ENCODE measurements around the gene UGT1A6.
"Not testable (repeated sequence)": the region's sequence is repeated elsewhere in the genome, so short reads cannot be mapped to it uniquely, and the experiment has no call there.

The UGT1A6 gene

DNA sequence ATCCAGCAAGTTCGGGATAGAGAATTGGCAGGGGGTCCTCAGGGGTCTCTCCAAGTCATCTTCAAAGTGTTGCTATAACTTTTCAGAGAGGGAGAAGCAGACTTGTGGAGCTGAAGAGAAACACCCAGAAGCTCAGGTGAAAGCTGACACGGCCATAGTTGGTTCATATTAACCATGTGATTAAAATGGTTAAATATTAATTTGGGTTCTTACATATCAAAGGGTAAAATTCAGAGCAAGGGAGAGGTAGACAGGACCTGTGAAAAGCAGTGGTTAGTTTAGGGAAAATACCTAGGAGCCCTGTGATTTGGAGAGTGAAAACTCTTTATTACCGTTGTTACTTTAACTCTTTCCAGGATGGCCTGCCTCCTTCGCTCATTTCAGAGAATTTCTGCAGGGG is at the start of gene UGT1A6:
UGT1A6 (plus strand) TSS at position 243 of the 400 bp plus-strand sequence; CDS start at position 358, 115 bp downstream.
- DNase-seq (ENCODE audit: low read depth in 3 of 3, low spot score in 1 of 3) = no peak

DNA sequence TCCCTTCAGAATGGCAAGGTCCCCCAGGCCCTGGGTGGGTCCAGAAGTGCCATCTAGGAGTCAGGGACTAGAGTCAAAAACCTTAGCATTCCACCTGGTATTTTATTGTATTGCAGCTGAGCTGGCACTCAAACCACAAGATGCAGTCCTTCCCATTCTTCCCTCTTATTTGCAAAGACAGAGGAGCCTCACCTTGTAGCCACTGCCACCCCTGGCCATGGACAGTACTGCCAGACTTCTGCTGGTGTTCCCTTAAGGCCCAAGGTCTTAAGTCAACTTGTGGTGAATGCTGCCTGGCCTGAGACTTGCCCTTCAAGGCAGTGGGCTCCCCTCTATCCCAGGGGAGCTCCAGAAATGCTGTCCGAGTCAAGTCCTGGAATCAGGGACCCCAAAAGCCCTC is 49.6 kb upstream of the UGT1A6 start:
- DNase-seq (ENCODE audit: low read depth in 3 of 3, low spot score in 1 of 3) = no peak

DNA sequence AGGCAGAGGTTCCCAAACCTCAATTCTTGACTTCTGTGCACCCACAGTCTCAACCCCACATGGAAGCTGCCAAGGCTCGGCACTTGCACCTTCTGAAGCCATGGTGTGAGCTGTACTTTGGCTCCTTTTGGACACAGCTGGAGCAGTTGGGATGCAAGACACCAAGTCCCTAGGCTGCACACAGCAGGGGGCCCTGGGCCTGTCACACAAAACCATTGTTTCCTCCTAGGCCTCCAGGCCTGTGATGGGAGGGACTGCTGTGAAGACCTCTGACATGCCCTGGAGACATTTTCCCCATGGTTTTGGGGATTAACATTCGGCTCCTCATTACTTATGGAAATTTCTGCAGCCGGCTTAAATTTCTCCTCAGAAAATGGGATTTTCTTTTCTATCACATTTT is 46.7 kb upstream of the UGT1A6 start:
- DNase-seq (ENCODE audit: low read depth in 3 of 3, low spot score in 1 of 3) = not testable (repeated sequence)

GRCh38 chr2:233650981-233651380 is 41.7 kb upstream of the UGT1A6 start:
- no peak for DNase-seq (ENCODE audit: low read depth in 3 of 3, low spot score in 1 of 3)

DNA sequence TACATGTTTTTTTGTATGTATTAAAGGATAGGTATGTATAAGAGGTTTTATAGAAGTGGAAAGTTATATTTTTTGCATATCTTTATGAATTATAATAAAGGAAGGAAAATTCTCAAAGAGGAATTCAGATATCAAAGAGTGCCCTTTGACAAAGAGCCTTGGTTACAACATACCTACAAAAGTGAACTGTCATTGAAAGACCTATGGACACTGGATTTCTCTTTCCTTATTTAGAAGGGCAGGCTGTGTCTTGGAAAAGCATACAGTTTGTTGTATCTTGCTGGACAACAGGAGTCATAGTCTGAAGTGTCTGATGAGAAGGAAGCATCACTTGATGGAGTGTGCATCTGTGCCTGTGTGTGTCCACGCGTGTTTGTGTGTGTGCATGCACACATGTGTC is 41.3 kb upstream of the UGT1A6 start:
- no peak for DNase-seq (ENCODE audit: low read depth in 3 of 3, low spot score in 1 of 3)

GRCh38 chr2:233654501-233654900 is 38.2 kb upstream of the UGT1A6 start:
- DNase-seq (ENCODE audit: low read depth in 3 of 3, low spot score in 1 of 3) = no peak

GRCh38 chr2:233655043-233655442 is 37.6 kb upstream of the UGT1A6 start:
- no peak for DNase-seq (ENCODE audit: low read depth in 3 of 3, low spot score in 1 of 3)

GRCh38 chr2:233655943-233656342 is 36.7 kb upstream of the UGT1A6 start:
- not testable (repeated sequence) for DNase-seq (ENCODE audit: low read depth in 3 of 3, low spot score in 1 of 3)

DNA sequence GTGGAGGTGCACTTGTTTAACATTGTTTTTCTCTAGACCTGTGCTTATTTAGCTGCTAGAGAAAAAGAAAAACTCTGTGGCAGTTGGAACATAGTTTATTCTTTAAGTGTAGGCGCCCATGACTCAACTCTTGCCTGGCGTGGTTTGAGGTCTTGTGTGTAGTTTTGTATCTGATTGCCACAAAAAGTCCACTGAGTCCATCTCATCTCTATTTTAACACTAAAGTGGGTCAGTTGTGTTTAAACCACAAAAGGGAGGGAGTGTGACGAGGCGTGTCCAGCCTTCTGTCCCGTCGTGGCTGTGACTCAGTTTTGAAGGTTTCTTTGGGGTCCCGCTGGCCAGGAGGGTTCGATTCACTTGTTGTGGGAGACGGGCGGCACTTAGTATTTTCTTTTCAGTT is 36.2 kb upstream of the UGT1A6 start:
- no peak for DNase-seq (ENCODE audit: low read depth in 3 of 3, low spot score in 1 of 3)

- no peak for DNase-seq (ENCODE audit: low read depth in 3 of 3, low spot score in 1 of 3)
Observed at GRCh38 chr2:233658610-233659009, 34.1 kb upstream of the UGT1A6 start.

DNA sequence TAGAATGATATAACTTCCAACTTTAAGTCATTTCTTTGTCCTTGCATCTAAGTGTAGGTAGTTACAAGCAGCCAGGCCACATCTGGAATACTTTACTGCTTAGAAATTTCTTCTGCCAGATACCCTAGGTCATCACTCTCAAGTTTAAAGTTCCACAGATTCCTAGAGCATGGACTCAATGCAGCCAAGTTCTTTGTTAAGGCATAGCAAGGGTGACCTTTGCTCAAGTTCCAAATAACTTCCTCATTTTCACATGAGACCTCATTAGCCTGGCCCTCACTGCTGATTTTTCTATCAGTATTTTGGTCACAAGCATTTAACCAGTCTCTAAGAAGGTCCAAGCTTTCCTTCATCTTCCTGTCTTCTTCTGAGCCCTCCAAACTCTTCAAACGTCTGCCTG is 28.8 kb upstream of the UGT1A6 start:
- DNase-seq (ENCODE audit: low read depth in 3 of 3, low spot score in 1 of 3) = no peak

GRCh38 chr2:233668605-233669260 is 24.0 kb upstream of the UGT1A6 start:
- DNase-seq (ENCODE audit: low read depth in 3 of 3, low spot score in 1 of 3) = no peak

- no peak for DNase-seq (ENCODE audit: low read depth in 3 of 3, low spot score in 1 of 3)
Observed at GRCh38 chr2:233671290-233672161, 21.2 kb upstream of the UGT1A6 start, which contains the start of gene UGT1A9. Gene UGT1A9 (plus strand): TSS chr2:233671898. CDS start chr2:233671935, 37 bp downstream.

GRCh38 chr2:233672886-233673285 is 19.8 kb upstream of the UGT1A6 start:
- no peak for DNase-seq (ENCODE audit: low read depth in 3 of 3, low spot score in 1 of 3)

DNA sequence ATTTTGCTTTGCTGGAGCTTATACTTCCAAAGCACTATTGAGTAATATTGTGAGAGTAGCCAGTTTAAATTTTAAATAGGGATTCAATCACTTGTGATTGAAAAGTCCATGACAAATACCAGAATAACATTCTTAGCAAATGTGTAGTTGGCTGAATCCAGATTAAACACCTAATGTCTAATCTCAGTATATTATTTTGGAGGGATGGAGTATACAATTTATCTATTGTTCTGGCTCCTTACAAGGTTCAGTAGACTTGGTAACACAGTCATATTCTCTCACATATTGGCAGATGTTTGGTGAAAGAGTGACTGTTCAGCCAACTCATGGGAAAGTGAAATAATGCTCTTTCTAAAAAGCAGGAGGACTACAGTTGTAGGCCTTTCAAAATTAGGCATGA is 18.8 kb upstream of the UGT1A6 start:
- DNase-seq (ENCODE audit: low read depth in 3 of 3, low spot score in 1 of 3) = no peak

DNA sequence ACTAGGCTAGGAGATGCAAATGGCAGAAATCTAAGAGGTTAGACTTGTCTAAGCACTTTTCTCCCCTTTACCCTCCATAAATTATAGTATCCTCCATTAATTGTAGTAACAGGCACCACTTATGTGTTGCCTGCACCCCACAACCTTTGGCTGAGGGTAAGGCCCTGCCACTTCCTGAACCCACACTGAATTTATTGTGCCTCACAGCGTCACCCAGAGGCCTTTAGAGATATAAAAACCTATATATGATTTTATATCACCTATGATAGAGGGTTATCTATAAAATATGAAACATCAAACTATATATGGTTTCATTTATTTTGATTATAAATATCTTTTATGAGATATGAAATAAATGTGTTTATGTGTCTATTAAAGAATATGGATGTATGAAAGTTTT is 18.4 kb upstream of the UGT1A6 start:
- no peak for DNase-seq (ENCODE audit: low read depth in 3 of 3, low spot score in 1 of 3)

GRCh38 chr2:233674995-233675394 is 17.7 kb upstream of the UGT1A6 start:
- no peak for DNase-seq (ENCODE audit: low read depth in 3 of 3, low spot score in 1 of 3)

GRCh38 chr2:233676046-233676445 is 16.6 kb upstream of the UGT1A6 start:
- DNase-seq (ENCODE audit: low read depth in 3 of 3, low spot score in 1 of 3) = no peak

- no peak for DNase-seq (ENCODE audit: low read depth in 3 of 3, low spot score in 1 of 3)
Observed at GRCh38 chr2:233679196-233679595, 13.5 kb upstream of the UGT1A6 start.

GRCh38 chr2:233680361-233681045 is 12.2 kb upstream of the UGT1A6 start:
- no peak for DNase-seq (ENCODE audit: low read depth in 3 of 3, low spot score in 1 of 3)

DNA sequence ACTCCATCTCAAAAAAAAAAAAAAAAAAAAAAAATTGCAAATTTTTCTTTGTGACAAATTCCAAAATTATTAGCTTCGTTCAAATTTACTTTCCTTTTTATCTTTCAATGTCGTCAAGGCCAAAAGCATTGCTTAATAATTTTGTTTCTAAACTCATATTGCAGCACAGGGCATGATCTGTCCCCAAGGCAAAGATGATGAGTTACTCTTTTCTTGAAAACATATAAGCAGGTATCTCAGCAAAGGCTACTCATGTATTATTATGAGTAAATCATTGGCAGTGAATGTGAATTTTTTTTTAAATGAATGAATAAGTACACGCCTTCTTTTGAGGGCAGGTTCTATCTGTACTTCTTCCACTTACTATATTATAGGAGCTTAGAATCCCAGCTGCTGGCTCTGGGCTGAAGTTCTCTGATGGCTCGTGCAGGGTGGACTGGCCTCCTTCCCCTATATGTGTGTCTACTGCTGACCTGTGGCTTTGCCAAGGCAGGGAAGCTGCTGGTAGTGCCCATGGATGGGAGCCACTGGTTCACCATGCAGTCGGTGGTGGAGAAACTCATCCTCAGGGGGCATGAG is 11.1 kb upstream of the UGT1A6 start, which contains the start of gene UGT1A7:
UGT1A7 (plus strand) TSS at position 381 of the 579 bp plus-strand sequence; CDS start at position 418, 37 bp downstream.
- no peak for DNase-seq (ENCODE audit: low read depth in 3 of 3, low spot score in 1 of 3)

Measured in stimulated activated CD4-positive, alpha-beta T cell treated with anti-CD3 and anti-CD28 coated beads, TNF-alpha, amount 100 ng/mL, for 1 hour (primary cell).